HepG2 (cell line): ENCODE results near the gene HOXA9. TPM values are rescaled to one million over a fixed set of nuclear protein-coding genes. Genes with fewer than 3 reads are reported as not detected.

Experiments used
- ATAC-seq: fragments of 200-7000 bp; cut with Tn5 transposase; 3 replicates; pipeline ENCODE4 v1.9.1; 2020; ENCODE audit warnings: mild to moderate bottlenecking, moderate library complexity
- BruUV-seq: library from RNA; stranded (reverse); fragments of 400-500 nt; replicated peaks from 2 replicates; lab custom pipeline; 2021; lab: Mats Ljungman, UMichigan
- CTCF ChIA-PET: fragments of 300-600 bp; formaldehyde crosslinking; extraction: SDS; loops from one replicate; lab custom pipeline; 2021; ENCODE audit warnings: low total read pairs, inconsistent platforms, low intra/inter-chr PET ratio; lab: Yijun Ruan, JAX
- POLR2A ChIA-PET: fragments of 350-600 bp; sonication (Branson Sonifier 250); formaldehyde crosslinking; loops from one replicate; lab custom pipeline; 2020; ENCODE audit warnings: antibody characterized with exemption, inconsistent platforms; lab: Yijun Ruan, JAX
- DNase-seq: peaks from one replicate; pipeline ENCODE4 v3.0.0-alpha.2; 2015; ENCODE audit warnings: low spot score
- FAIRE-seq: peaks from 3 replicates; lab custom pipeline; 2011; peaks lifted over from hg19 to GRCh38; lab: Jason Lieb, UNC
- H2AFZ ChIP-seq: one replicate; pipeline ENCODE4 v1.6.1; 2011; ENCODE audit warnings: low read length, inconsistent platforms
- H3K27ac ChIP-seq: fragments of 300-600 bp; 3 replicates; pipeline ENCODE4 v1.8.0; 2011; ENCODE audit warnings: mixed run types, mild to moderate bottlenecking, mixed read lengths, low read length, inconsistent platforms; ENCODE audit not compliant: insufficient read depth; ENCODE audit errors: extremely low read length
- H3K27me3 ChIP-seq, 2 experiments: fragments of 200-600 bp in 1 of 2; 2 replicates in 1 of 2; 3 replicates in 1 of 2; pipeline versions ENCODE4 v1.6.0 to v1.8.0; 2011; ENCODE audit warnings: low read length in 2 of 2, mild to moderate bottlenecking in 2 of 2, moderate library complexity in 2 of 2, inconsistent platforms in 1 of 2; ENCODE audit not compliant: insufficient read depth in 2 of 2, control insufficient read depth in 1 of 2
- H3K36me3 ChIP-seq, 2 experiments: fragments of 200-600 bp in 1 of 2; replicated peaks in 1 of 2; 2 replicates in 1 of 2; 3 replicates in 1 of 2; pipeline versions ENCODE4 v1.5.1 to v1.8.0; 2011; ENCODE audit warnings: low read length in 2 of 2, inconsistent platforms in 1 of 2; ENCODE audit not compliant: insufficient read depth in 2 of 2, control insufficient read depth in 1 of 2
- H3K4me1 ChIP-seq: 2 replicates; pipeline ENCODE4 v1.5.1; 2012; ENCODE audit warnings: low read length, inconsistent platforms; ENCODE audit not compliant: insufficient read depth
- H3K4me2 ChIP-seq: 2 replicates; pipeline ENCODE4 v1.6.0; 2011; ENCODE audit warnings: low read depth, low read length, inconsistent platforms
- H3K4me3 ChIP-seq, 3 experiments: fragments of 200-600 bp in 1 of 3; sonication (generic), shearing (Covaris generic) in 1 of 3; replicated peaks in 1 of 3; 2 replicates each; pipeline ENCODE4 v1.5.1; 2011 to 2016; ENCODE audit warnings: low read length in 3 of 3, inconsistent platforms in 2 of 3, low read depth in 2 of 3, mild to moderate bottlenecking in 2 of 3, control low read depth in 1 of 3, mixed read lengths in 1 of 3; ENCODE audit not compliant: insufficient read depth in 1 of 3
- H3K79me2 ChIP-seq: one replicate; pipeline ENCODE4 v1.6.1; 2011; ENCODE audit warnings: low read length, inconsistent platforms; ENCODE audit not compliant: insufficient read depth
- H3K9ac ChIP-seq: 2 replicates; pipeline ENCODE4 v1.6.0; 2011; ENCODE audit warnings: mild to moderate bottlenecking, low read depth, low read length, inconsistent platforms; ENCODE audit not compliant: insufficient read depth
- H3K9me3 ChIP-seq: 2 replicates; pipeline ENCODE4 v1.5.1; 2012; ENCODE audit warnings: mild to moderate bottlenecking, low read length
- H4K20me1 ChIP-seq: 2 replicates; pipeline ENCODE4 v1.6.0; 2011; ENCODE audit warnings: inconsistent platforms, mild to moderate bottlenecking, low read length, moderate library complexity; ENCODE audit not compliant: insufficient read depth
- ELF1 ChIP-seq: sonication (generic); formaldehyde crosslinking; IDR thresholded peaks from 2 replicates; pipeline ENCODE4 v1.4.0; 2020; ENCODE audit warnings: missing genetic modification reagents
- FOXA3 ChIP-seq: IDR thresholded peaks from 2 replicates; pipeline ENCODE4 v1.6.1; 2016; ENCODE audit warnings: missing genetic modification reagents, missing compliant biosample characterization
- KDM5B ChIP-seq: sonication (generic); formaldehyde crosslinking; IDR thresholded peaks from 2 replicates; pipeline ENCODE4 v1.4.0; 2020; ENCODE audit warnings: missing genetic modification reagents, mild to moderate bottlenecking, borderline replicate concordance
- YEATS4 ChIP-seq: sonication (generic); formaldehyde crosslinking; IDR thresholded peaks from 2 replicates; pipeline ENCODE4 v1.4.0; 2020; ENCODE audit warnings: missing genetic modification reagents, borderline replicate concordance
- ZNF891 ChIP-seq: sonication (generic); formaldehyde crosslinking; IDR thresholded peaks from 2 replicates; pipeline ENCODE4 v1.5.0; 2020; ENCODE audit warnings: mild to moderate bottlenecking, missing genetic modification reagents
- WGBS: methylation state at CpG from one replicate; pipeline ENCODE4 v1.1.6; 2017; ENCODE audit warnings: low lambda C conversion rate; 5-methylcytosine and 5-hydroxymethylcytosine counted together
- in situ Hi-C: cut with HindIII; loops from 2 replicates; pipeline ENCODE4 v1.10.0; 2017; ENCODE audit warnings: low pct_unique_long_range_greater_than_20kb; ENCODE audit not compliant: extremely low pct_ligation_motif_present
- intact Hi-C: fragments of 100-400 bp; cut with micrococcal nuclease; formaldehyde crosslinking; loops from one replicate; pipeline ENCODE4 v1.10.0; 2022; ENCODE audit not compliant: unreplicated experiment
- polyA plus RNA-seq, 8 experiments: library from polyadenylated mRNA; depleted of rRNA in 3 of 8; stranded (reverse) in 7 of 8; unstranded in 1 of 8; fragments of >200 nt; fragmentation: Illumina TruSeq in 4 of 8; extraction: Trizol in 4 of 8; gene quantifications; 2 replicates each; pipeline versions ENCODE4 v1.2.1 to v1.2.3, GENCODE V29; 2011 to 2016; ENCODE audit warnings: low read depth in 4 of 8, missing spikeins in 1 of 8, mixed read lengths in 1 of 8; ENCODE audit not compliant: insufficient read depth in 1 of 8
- total RNA-seq, 5 experiments: library from RNA; depleted of rRNA; stranded (reverse); fragments of >200 nt; fragmentation: Illumina TruSeq; extraction: Trizol; gene quantifications; 2 replicates each; pipeline ENCODE4 v1.2.3, GENCODE V29; 2016; ENCODE audit warnings: low read depth in 1 of 5
- TF ChIP-seq, protein P1 (sequence below): sonication (generic); formaldehyde crosslinking; IDR thresholded peaks from 2 replicates; pipeline ENCODE4 v1.4.0; 2020; ENCODE audit warnings: missing genetic modification reagents; ENCODE audit errors: not compliant biosample characterization

The HOXA9 gene
- total and polyA plus RNA-seq, 2 of the 13 experiments (the other 11 are each of a cell fraction or from before 2014, with no cell fraction given), result not detected

DNA sequence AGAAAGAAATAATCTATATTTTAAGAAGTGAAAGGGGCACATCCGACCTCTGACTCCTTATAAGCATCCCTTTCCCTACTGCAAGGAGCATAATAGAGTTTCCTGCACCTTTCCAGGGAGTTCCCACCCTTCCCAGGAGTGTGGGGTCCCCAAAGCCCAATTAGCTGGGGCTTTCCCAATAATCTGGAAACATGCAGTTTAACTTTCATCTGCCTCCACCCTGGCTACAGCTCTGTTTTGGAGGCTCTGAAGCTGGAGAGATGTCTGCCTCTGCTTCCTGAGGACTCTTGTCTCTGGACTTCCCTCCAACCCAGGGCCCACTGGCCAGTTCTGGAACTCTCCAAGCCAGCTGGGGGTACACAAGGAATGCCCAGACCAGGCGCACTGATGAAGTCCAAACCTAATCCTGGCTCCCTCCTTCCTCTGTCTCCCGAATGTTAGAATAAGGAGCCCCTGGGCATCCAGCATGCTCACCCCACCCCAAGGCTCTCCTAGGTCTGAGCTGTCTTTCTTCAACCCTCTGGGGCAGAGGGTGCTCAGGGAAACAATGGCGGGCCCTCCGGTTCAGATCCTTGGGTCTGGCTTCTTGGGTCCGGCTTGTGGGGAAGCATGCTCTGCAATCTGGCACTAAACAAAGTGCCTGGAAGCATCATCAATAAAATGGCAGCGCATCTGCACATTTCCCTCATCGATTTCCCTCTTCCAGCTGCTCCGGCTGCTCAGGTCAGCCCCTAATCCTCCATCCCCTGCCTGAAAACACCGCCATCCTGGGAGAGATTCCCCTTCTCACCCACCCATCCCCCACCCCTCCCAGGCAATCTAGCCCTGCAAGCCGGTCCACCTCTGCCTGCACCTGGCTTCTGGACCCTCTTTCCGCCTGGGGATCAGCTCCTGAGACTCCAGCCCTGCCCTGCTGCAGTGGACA, 48.1 kb downstream of the HOXA9 start:
- Histone ChIP-seq H3K4me3 (no peak overlapping the region), H3K36me3 (peaks cover 0 to 6% of the 10 kb centered on the region in 2 experiments; a peak in 2 of 5 replicates), H3K4me2 (no peak overlapping the region), H3K4me1 (peaks cover 36% of the 10 kb centered on the region), H3K79me2 (peaks cover 51% of the 10 kb centered on the region), H4K20me1 (peaks cover 18% of the 10 kb centered on the region), H2AFZ (no peak overlapping the region), H3K9me3 (no peaks in the 10 kb centered on the region), H3K9ac (no peak overlapping the region), H3K27me3 (no peaks in the 10 kb centered on the region; a peak in 1 of 5 replicates), H3K27ac (no peak overlapping the region)
- BruUV-seq, result no TSS peak
- no peak for DNase-seq
- in situ Hi-C loops, result no loop called here
- ChIA-PET CTCF (no interaction called here), POLR2A (interaction anchor here (1.2 to 1.6 kb wide), 2 partner anchors 14 to 253 kb away, joined by 5 read pairs; partner anchors contain the start of genes HOXA4 and SKAP2)
- WGBS, result 95% methylated on average over 9 of the region's 12 CpGs
- FAIRE-seq, result no peak
- no peak for ATAC-seq
- TF ChIP-seq KDM5B (CRISPR knock-in tag), result no peak
- no peak for TF ChIP-seq YEATS4
- no peak for TF ChIP-seq ZNF891 (CRISPR knock-in tag)
- TF ChIP-seq, protein P1, sequence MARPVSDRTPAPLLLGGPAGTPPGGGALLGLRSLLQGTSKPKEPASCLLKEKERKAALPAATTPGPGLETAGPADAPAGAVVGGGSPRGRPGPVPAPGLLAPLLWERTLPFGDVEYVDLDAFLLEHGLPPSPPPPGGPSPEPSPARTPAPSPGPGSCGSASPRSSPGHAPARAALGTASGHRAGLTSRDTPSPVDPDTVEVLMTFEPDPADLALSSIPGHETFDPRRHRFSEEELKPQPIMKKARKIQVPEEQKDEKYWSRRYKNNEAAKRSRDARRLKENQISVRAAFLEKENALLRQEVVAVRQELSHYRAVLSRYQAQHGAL (CRISPR knock-in tag), result no peak
- no peak for TF ChIP-seq FOXA3 (CRISPR knock-in tag)
- no peak for TF ChIP-seq ELF1
- intact Hi-C loops, result no loop called here
